GM18867 (cell line): ENCODE results near the gene PTPRN2.
"Not testable (repeated sequence)": the region's sequence is repeated elsewhere in the genome, so short reads cannot be mapped to it uniquely, and the experiment has no call there.

Source experiments
- ATAC-seq: cut with Tn5 transposase; IDR thresholded peaks from one replicate; pipeline ENCODE4 v1.9.1; 2021; ENCODE audit warnings: mild to moderate bottlenecking, moderate library complexity; ENCODE audit not compliant: unreplicated experiment

Gene PTPRN2

DNA sequence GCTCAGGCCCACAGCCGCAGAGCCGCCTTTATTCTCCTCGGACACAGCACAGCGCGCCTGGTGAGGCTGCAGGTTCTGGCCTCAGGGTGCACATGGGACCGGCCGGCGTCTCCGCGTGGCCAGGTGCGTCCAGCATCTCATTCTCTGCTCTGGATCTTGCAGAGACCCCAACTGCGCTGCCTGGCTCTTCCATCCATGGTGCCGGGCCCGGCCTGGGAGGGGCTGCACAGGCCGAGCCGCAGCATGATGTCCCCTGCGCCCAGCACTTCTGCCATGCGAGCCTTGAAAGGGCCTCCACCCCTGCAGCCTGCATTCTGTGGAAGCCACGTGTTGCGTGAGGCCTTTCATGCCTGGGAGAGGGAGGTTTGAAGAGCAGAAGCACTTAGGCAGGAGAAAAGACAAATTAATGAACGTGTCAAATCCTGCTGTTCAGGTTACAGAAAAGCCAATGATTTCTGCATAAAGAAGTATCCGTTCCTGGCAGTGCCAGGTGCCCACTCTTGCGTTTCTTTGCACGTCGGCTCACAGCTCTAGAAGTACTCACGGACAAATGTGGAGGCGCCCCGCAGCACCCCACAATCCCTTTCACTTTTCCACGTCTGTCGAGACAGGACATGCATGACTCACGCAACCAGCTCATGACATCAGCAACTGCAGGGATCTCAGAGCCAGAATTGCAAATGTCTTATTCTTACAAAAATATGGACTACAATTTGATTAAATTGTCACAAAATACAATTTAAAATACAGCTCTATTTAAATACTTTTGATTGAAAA, 679.4 kb downstream of the PTPRN2 start:
- ATAC-seq = no peak

DNA sequence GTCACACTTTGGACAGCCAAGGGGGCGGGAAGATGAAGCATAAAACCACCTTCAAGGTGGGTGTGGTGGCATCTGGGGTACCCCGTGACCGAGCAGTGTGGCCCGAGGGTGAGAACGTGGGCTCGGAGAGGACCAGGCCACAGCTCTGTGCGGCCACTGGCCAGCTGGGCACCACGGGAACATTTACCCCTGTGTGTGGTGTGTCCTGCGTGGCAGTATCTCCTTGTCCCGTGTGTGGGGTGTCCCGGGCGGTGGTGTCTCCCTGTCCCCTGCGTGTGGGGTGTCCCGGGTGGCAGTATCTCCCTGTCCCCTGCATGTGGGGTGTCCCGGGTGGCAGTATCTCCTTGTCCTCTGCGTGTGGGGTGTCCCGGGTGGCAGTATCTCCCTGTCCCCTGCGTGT, 680.5 kb downstream of the PTPRN2 start:
- ATAC-seq = no peak

DNA sequence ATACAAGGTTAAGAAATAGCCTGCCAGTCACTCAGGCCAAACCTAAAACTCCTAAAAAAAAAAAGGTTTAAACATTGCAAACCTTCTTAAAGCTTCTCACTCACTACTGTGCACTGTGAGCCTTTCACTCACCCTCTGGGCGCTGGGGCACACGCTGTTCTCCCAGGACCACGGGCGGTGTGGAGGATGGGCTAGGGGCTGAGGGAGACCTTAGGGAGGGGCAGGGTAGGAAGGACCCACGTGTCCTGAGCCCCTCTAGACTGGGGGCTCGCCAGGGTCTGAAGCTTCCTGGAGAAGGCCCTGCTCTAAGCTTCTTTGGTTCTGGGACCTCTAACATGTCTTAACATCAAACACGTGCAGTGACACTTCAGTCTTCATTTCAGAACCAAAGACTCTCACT, 681.0 kb downstream of the PTPRN2 start:
- no peak for ATAC-seq

DNA sequence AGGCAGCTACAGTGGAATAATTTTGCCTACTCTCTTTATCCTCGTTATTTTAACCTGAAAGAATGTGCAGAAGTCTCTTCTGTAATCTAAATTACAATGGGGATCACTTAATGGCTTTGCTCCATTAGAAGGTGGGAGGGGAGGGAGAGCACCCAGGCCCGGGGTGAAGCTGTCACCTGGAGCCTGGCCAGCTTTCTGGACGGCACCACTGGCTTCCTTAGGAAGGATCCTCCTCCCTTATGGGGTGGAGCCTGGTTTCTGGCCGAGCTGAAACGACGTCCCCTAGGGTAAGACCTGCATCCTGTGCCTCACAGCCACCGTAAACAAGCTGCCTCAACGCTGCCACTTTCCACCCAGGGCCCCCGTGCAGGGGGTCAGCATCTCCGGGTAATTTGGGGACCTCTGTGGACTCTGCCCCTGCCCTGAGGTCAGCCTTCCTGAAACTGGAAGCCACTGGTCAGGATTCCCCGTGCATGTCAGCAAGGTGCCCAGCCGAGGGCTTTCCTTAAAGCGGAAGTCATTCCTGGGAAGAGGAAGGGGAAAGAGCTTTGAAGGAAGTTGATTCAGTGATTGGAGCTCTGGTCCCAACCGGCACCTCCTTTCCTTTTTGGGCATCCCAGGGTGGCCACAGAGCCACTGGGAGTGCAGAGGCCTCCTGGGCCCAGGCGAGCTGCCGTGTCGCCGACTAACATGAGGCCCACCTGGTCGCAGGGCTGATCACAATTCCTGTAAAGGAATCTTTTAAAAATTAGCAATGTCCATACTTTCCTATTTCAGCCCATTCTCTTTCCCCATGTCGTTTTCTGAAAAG, 681.8 kb downstream of the PTPRN2 start:
- no peak for ATAC-seq

DNA sequence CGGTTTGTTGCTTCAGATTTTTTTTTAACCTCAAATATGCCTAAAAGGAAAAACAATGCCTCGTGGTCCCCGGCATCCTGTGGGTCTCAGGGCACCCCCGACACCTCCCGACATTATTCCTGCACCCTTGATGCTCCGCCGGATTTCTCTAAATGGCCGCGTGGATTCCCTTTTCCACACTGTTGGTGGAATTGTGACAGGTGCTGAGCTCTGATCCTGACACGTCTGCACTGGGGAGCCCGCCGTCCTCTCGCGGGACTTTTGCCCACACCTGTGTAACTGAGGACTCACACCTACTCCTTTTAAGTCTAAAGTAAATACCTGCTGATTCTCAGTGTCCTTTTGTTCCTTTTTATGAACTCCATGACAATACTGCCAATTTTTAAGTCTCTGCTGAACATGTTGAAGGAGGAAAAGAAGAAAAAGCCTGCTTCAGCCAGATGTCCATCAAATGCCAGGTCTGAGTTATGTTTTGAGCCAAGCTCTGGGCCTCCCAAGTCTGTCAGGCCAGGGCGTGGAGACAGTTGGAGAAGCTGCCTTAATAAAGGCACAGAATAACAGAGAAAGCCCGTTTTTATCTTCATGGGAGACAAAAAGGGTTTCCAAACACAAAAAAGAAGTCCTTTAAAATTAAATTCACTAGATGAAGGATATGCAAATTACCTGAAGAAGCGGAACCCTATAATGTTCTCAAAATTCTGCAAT, 682.6 kb downstream of the PTPRN2 start:
- ATAC-seq = no peak

DNA sequence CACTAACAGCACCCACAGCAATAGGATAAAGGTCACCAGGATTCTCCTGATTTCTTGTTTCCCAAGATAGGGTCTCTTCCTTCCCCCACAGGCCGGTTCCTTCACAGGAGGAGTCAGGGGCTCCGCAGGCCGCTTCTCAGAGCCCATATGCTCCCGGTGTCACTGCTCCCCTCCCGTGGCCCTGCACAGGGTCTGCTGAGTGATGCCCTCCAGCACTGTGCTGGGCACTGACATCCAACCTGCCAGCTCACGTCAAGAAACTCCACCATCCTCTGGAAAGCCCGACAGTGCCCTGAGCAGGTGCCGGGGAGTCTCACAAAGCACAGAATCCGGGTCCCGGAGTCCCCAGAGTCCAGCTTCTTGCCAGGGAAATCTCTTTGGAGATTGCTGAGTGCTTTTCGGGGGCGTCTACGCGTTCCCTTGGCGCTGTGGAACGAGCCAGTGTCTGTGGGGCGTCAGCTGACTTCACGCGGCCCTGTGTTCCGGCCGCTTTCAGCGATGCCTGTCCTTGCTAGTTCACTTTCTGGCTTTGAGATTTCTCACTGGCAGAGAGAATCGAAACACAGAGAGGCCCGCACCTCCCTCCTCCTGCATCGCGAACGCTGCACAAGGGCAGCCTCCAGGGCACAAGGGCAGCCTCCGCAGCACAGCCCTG, 683.3 kb downstream of the PTPRN2 start:
- ATAC-seq = no peak

DNA sequence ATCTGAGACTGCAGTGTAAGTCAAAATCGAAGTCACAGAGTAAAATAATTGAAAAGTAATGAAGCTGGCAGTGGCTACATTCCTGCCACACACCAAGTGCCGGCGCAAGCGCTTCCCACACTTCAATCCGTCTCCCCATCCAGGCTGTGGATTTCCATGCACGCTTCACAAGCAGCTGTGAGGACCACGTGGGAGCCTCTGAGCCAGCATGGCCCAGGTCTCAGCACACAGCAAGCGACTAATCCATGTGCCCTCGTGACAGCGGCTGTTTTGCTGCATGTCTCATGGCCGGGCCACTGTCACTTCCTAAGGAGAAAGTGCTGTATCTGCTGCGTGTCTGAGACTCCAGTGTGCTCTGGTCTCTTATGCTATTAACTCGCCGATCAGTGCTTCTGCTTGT, 683.9 kb downstream of the PTPRN2 start:
- no peak for ATAC-seq

DNA sequence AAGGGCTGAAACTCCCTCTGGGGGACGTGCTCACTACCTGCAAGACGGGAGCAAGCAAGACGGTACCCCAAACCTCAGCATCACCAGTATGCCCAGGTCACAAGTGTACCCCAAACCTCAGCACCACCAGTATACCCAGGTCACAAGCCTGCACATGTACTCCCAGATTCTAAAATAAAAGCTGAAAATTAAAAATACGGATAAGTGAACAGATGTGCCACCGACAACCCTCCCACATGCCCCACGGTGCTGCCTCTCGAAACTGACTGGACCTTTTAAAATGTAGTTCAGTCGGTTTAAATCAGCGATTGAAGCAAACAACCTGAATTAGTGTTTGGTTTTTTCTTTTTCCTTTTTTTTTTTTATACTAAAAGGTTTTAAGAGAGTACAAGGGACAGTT, 684.3 kb downstream of the PTPRN2 start:
- ATAC-seq = no peak

DNA sequence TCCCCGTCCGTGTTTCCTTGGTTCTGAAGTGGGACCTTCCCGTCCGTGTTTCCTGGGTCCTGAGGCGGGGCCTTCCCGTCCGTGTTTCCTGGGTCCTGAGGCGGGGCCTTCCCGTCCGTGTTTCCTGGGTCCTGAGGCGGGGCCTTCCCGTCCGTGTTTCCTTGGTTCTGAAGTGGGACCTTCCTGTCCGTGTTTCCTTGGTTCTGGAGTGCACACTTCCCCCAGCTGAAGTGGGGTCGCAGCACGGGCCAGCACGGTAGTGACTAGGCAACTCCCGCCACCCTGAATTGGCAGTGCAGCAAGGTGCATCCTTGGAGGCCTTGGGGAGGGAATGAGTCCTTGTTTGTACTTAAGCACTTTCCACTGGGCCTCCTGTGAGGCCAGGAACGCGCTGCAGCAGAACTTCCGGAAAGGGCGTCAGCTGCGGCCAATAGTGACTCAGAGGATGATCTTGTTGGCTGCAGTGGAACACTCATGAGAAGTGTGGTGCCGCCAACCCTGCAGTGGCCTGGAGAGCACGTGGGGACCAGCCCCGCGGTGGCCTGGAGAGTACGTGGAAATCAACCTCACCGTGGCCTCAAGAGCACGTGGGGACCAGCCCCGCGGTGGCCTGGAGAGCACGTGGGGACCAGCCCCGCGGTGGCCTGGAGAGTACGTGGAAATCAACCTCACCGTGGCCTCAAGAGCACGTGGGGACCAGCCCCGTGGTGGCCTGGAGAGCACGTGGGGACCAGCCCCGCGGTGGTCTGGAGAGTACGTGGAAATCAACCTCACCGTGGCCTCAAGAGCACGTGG, 685.6 kb downstream of the PTPRN2 start:
- not testable (repeated sequence) for ATAC-seq

DNA sequence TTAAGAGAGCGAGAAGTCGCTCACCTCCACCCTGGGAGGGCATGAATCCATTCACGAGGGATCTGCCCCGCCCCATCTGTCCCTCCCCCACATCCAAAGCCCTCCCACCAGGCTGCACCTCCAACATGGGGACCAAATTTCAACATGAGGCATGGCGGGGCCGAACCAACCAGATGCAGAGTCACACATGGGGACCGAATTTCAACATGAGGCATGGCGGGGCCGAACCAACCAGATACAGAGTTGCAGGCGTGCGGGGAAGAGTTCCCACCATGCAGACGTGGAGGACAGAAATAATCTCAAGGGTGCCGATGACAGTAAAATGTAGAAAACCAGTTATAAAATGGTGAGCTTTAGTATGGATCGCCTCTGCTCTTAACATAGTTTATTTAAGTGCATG, 686.5 kb downstream of the PTPRN2 start:
- ATAC-seq = no peak

DNA sequence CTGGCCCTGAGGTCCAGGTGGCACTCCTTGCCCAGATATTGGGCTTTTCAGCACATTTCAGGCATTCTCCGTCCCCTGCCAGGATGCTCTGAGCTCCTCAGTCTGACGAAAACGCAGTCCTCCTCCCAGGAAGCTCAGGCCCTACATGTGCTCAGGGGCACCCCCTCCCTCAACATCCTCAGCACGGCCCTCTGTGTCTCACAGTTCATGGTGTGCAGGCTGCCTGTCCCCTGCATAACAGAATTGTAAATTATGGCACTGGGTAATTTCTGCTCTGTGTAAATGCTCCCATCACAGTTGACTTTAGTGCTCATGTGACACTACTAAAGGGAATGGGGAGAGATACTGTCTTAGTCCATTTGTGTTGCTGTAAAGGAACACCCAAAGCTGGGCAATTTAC, 687.1 kb downstream of the PTPRN2 start:
- ATAC-seq = no peak

DNA sequence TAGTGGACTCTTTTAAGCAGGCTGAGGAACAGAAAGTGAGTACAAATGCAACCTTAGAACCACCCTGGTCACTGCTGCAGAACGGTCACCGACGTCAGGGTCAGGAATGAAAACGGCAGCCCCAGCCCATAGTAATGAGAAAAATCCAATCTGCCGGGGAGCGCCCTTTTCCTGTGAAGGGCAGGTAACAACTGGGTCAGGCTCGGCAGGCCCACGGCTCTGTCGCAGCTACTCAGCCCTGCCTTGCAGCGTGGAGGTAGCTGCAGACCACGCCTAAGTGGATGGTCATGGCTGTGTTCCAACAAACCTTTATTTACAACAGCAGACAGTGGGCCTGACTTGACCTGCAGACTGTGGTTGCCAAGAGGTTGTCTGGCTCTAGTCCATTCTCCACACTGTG, 687.6 kb downstream of the PTPRN2 start:
- ATAC-seq = no peak

DNA sequence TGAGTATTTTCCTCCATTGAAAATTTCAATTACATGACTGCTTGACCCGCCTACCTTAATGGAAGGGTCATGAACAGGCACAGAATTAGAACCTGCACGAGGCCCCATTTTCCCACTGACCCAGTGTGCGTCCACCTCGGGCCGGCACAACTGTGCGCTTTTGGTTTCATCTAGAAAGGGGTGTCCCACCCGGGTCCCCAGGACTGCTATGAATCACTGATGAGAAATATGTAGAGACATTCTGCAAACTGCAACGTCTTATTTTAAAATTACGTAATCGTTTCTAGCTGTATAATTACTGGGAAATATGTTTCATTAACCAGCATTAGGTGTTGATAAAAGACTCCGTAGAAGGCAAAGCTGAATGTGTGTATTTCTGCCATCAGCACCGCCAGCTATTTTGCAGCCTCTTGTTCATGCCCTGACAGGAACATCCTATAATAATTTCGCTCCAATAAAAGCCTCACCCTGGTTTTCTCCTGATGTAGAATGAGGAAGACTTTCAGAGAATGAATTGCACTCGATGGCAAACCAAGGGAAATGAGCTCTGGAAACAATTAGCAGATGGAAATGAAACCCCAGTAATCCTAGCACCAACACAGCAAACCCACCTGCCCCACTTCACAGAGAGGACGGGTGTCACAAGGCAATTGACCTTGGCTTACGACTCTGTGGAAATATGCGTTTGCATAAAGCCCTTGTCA, 688.7 kb downstream of the PTPRN2 start:
- ATAC-seq = no peak

DNA sequence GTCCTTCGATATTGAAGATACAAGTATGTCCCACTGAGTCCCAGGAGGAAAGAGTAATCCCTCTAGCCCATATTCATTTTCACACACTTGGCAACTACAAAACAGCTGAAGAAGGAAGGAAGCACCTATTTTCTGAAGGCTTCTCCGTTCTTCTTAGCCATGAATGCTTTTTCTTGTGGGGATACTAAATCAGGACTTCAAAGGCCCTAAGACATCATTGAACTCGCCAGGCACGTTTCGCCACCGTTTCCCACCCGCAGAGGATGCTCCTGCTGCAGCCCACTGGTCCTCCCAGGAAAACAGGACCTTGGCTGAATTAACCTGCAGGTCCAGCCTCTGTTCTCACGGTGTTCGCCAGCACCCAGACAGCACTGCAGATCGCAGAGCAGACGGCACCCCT, 689.4 kb downstream of the PTPRN2 start:
- ATAC-seq = no peak

DNA sequence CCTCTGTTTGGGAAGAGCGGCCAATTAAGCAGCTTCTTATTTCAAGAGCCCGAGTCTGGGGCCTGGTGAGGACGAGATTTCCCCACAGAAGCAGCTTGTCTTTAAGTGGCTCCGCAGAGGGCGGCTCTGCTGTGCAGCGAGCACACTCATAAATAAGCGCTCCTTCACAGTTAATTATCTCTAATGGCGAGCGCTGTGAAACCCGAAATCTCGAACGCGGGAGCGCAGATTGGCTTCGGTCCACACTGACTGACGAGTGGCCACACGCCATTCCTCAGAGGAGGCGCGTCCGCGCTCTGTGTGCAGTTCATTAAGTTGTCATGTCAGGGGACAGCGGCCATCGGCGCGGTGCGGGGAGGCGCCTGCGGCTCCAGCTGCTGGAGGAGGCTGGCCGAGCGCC, 689.9 kb downstream of the PTPRN2 start:
- no peak for ATAC-seq

DNA sequence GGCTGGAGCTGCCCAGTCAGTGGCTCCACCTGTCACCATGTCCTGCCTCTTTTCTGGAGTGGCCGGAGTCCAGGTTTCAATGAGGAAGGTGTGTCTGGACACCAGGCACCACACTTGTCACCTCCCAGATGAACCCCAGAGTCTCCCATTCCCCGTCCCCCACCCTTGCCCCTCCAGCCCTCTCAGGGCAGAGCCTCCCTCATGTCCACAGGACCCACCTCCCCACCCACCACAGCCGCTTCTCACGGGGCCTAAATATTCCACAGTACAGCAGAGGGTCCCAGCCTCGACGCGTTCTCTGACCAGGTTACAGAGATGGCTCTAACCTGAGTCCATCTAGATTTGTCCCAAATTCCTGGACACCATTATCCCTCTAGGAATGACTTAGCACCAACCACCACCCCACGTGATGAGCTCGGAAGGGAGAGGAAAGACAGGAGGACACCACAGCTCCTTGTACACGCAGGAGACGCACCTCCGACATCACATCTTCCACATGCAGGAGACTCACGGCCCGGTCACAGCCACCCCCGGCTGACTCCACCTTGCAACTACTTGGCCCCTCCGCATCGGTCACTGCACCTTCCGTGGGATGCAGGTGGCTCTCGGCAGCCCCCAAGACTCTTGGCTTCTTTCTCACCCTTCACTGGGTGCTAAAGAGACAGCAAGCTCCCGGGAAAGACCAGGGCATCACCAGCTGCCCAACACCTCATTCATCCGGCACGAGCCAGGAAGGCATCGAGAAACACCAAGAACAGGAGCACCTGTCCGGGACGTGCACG, 690.7 kb downstream of the PTPRN2 start:
- no peak for ATAC-seq

DNA sequence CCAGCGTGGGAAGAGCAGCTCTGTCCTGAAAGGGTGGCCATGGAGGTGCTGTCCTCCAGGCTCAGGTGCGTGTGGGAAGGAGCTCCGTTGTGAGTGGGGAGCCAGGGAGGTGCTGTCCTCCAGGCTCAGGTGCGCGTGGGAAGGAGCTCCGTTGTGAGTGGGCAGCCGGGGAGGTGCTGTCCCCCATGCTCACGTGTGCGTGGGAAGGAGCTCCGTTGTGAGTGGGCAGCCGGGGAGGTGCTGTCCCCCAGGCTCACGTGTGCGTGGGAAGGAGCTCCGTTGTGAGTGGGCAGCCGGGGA, 691.3 kb downstream of the PTPRN2 start:
- not testable (repeated sequence) for ATAC-seq

DNA sequence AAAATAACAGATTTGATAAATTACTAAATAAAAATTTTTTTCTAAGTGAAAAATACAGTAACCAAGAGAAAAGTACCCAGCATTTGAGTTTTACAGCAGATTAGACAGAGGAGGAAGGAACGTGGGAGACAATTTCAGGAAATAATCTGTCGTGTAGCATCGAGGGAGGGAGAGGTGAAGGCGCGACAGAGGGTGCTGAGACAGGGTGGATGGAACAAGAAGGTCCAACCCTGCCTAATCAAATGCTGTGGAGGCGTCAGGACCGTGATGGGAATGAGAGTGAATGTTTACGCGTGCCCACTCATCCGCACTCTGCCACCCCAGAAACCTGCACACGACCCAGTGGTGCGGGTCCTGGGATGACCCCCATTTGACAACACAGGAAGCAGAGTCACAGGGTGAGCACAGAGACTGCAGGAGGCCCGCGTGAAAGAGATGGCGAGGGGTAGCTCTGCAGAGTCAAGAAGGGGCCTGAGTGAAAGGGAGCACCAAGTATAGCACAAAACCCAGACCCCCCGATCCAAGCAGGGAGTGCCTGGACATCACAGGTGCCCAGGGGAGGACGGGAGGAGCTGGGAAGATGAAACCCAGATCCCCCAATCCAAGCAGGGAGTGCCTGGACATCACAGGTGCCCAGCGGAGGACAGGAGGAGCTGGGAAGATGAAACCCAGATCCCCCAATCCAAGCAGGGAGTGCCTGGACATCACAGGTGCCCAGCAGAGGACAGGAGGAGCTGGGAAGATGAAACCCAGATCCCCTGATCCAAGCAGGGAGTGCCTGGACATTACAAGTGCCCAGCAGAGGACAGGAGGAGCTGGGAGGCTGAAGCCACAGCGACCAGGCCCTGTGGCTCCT, 691.9 kb downstream of the PTPRN2 start:
- no peak for ATAC-seq
